Spleen (tissue), 7 donors: ENCODE measurements around the gene ZNF677.

ENCODE experiments used
- CTCF ChIP-seq, 11 experiments: fragments of 200-600 bp in 7 of 11; fragments of 450-650 bp in 4 of 11; sonication (generic) in 4 of 11; IDR thresholded peaks in 8 of 11; conservative IDR thresholded peaks in 3 of 11; 1 replicate in 7 of 11; 2 replicates in 4 of 11; pipeline versions ENCODE4 v1.4.0 to v1.8.0; 2016 to 2021; ENCODE audit warnings: antibody characterized with exemption in 11 of 11, inconsistent platforms in 4 of 11, mild to moderate bottlenecking in 1 of 11
- POLR2A ChIP-seq, 3 donors: fragments of 450-650 bp; IDR thresholded peaks; one replicate each; pipeline ENCODE4 v1.5.1; 2017; ENCODE audit warnings: antibody characterized with exemption in 3 of 3, mild to moderate bottlenecking in 1 of 3
- POLR2AphosphoS5 ChIP-seq, 3 donors: sonication (generic); formaldehyde crosslinking; IDR thresholded peaks; one replicate each; pipeline ENCODE4 v1.5.1; 2017; ENCODE audit warnings: antibody characterized with exemption in 3 of 3
- donor health status: DM: no; HTN: no; CAD: no; lungs with moderate emphysema.
- donor health status: DM: no; HTN: no; CAD: no.
- donor health status: DM: no; HTN: no; CAD: no.

DNA sequence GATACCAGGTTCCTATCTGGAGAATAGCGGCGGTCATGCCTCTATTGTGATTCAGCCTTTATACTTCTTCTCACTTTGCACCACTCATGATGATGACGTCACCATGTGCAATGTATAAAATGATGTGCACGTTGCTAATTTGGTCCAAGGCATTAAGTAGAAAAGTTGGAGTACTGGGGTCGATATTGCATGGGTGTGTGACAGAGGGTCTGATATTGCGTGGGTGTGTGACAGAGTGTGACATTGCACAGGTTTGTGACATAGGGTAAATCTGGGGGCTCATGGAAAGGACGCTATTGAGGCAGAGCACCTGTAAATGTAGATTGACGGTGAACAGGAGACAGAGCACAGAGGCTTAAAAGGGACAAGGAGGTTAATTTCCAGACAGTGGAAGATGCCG, 17.4 kb upstream of the ZNF677 start:
- TF ChIP-seq CTCF (IDR thresholded peaks at IDR 0.05 in 8 of 11, conservative IDR thresholded peaks at IDR 0.05 in 3 of 11), result no peak
- TF ChIP-seq POLR2A (IDR thresholded peaks at IDR 0.05), result no peak
- TF ChIP-seq POLR2AphosphoS5 (IDR thresholded peaks at IDR 0.05), result no peak
